Measurements from ENCODE around the gene POLRMT.

GRCh38 chr19:589693-590395 is 43.5 kb downstream of the POLRMT start, which contains the start of gene HCN2:
- TF ChIP-seq, protein P1, sequence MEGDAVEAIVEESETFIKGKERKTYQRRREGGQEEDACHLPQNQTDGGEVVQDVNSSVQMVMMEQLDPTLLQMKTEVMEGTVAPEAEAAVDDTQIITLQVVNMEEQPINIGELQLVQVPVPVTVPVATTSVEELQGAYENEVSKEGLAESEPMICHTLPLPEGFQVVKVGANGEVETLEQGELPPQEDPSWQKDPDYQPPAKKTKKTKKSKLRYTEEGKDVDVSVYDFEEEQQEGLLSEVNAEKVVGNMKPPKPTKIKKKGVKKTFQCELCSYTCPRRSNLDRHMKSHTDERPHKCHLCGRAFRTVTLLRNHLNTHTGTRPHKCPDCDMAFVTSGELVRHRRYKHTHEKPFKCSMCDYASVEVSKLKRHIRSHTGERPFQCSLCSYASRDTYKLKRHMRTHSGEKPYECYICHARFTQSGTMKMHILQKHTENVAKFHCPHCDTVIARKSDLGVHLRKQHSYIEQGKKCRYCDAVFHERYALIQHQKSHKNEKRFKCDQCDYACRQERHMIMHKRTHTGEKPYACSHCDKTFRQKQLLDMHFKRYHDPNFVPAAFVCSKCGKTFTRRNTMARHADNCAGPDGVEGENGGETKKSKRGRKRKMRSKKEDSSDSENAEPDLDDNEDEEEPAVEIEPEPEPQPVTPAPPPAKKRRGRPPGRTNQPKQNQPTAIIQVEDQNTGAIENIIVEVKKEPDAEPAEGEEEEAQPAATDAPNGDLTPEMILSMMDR (conservative IDR thresholded peaks at IDR 0.05; ENCODE audit: low read depth, low read length): no peak
- TF ChIP-seq EZH2 (IDR thresholded peaks at IDR 0.05; ENCODE audit: borderline replicate concordance, low read depth, low read length, poor library complexity, severe bottlenecking): no peak
